Measurements from ENCODE around the gene WFDC5.

GRCh38 chr20:45067558-45067957, 47.4 kb downstream of the WFDC5 start:
- TF ChIP-seq POLR2A (IDR thresholded peaks at IDR 0.05): no peak
- TF ChIP-seq, protein P1, sequence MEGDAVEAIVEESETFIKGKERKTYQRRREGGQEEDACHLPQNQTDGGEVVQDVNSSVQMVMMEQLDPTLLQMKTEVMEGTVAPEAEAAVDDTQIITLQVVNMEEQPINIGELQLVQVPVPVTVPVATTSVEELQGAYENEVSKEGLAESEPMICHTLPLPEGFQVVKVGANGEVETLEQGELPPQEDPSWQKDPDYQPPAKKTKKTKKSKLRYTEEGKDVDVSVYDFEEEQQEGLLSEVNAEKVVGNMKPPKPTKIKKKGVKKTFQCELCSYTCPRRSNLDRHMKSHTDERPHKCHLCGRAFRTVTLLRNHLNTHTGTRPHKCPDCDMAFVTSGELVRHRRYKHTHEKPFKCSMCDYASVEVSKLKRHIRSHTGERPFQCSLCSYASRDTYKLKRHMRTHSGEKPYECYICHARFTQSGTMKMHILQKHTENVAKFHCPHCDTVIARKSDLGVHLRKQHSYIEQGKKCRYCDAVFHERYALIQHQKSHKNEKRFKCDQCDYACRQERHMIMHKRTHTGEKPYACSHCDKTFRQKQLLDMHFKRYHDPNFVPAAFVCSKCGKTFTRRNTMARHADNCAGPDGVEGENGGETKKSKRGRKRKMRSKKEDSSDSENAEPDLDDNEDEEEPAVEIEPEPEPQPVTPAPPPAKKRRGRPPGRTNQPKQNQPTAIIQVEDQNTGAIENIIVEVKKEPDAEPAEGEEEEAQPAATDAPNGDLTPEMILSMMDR (IDR thresholded peaks at IDR 0.05): no peak
